GM19455 (cell line): ENCODE measurements around the gene TIMM8B.
"Not testable (repeated sequence)": the region's sequence is repeated elsewhere in the genome, so short reads cannot be mapped to it uniquely, and the experiment has no call there.

Experiments
- ATAC-seq: cut with Tn5 transposase; IDR thresholded peaks from one replicate; pipeline ENCODE4 v1.9.1; 2021; ENCODE audit not compliant: unreplicated experiment

The TIMM8B gene

DNA sequence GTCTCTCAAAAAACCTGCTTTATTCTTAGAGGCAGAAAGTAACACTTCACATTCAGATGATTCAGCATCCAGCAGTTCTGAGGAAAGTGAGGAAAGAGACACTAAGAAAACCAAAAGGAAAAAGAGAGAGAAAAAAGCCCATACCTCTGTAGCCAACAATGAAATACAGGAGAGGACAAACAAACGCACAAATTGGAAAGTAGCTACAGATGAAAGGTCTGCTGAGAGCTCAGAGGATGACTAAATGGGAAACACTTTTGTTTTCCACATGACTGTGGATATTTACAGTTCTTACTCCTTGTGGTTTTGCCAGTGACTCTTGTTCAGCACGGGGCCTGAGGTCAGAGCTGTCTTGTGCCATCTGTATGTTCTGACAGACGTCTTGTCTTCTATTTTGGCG is 3.8 kb downstream of the TIMM8B start:
- no peak for ATAC-seq

DNA sequence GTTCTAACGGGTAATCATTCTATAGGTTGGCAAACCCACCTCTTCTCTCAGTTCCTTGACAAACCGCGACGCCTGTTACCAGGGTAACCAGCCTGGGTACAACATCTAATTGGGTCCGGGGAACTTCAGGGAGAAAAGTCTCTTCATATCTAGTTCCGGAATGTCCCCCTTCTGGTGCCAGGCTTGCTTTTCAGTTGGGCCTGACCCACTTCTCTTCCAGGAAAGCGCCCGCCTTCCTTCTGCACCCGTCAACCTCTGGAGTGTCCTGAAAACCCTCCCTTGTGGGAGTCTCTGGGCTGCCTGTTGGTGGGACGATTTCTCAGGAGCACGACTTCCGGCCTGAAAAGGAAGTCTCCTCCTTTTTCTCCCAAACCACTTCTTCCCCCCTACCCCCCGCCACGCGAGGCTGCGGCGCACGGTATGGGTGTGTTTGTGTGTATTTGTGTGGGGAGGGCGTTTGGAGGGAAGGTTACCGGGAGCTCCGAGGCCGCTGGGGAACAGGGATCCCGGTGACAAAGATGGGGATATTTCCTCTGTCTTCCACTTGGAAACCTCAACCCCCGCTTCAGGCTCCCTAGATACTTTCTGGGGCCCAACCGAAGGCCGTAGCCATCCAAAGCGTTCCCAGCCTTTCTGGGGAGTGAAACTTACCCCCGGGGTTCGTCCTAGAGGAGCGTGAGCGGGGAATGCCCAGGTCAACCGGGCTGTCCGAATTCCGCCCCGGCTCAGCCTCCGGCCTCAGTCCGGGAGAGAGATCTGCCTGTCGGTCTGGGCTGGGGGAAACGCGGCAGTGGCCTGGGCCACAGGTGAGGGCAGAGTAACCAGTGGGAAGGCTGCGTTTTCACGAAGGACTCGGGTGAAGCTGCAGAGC is 12.4 kb downstream of the TIMM8B start, which contains the start of the genes NKAPD1 and PIH1D2:
Gene NKAPD1 (plus strand): TSS at position 359 of the 871 bp plus-strand sequence. CDS start 1,276 bp downstream, outside the sequence.
Gene PIH1D2 (minus strand): TSS at position 77 of the 871 bp plus-strand sequence. CDS start 843 bp downstream, outside the sequence.
- ATAC-seq, result peak; percentile 87

DNA sequence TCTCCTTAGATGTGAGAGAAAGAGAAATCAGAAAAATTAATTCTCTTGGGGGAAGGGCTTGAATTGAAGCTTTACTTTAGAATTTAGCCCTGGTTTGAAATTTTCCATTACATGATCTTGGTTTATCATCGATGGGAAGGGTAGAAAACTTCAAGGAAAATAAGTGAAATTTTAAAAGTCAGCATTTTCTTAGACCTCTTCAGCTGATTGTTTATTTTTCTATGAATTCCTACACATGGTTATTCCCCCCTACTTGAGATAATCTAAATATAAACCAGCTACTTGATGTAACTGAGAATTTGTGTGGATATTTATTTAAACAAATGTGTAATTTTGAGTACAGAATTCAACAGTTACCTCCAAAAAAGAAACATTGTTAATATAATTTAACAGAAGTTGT is 23.6 kb downstream of the TIMM8B start:
- no peak for ATAC-seq

DNA sequence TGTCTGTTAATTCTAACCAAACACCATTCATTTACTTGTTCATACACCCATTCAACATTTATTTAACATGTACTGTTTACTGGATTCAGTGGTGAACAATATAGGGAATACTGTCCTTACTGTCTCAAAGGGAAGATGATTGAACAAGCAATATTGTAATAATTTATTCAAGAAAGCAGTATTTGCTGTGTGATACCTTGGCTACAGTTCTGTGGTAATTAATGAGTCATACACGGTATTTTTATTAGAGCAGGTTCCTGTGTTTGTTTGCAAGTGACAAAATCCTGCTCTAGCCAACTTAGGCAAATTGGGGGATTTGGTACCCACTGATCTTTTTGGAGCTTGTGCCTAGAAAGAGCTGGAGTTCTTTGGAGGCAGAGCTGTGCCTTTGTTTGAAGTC is 28.5 kb downstream of the TIMM8B start:
- no peak for ATAC-seq

DNA sequence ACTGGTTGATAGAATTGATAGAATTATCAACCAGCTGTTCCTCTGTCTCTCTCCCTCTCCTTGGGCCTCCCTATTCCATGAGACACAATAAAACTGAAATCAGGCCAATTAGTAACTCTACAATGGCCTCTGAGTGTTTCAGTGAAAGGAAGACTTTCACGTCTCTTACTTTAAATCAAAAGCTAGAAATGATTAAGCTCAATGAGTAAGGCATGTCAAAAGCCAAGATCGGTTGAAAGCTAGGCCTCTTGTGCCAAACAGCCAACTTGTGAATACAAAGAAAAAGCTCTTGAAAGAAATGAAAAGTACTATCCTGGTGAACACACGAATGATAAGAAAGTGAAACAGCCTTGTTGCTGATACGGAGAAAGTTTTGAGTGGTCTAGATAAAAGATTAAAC is 29.4 kb downstream of the TIMM8B start:
- no peak for ATAC-seq

DNA sequence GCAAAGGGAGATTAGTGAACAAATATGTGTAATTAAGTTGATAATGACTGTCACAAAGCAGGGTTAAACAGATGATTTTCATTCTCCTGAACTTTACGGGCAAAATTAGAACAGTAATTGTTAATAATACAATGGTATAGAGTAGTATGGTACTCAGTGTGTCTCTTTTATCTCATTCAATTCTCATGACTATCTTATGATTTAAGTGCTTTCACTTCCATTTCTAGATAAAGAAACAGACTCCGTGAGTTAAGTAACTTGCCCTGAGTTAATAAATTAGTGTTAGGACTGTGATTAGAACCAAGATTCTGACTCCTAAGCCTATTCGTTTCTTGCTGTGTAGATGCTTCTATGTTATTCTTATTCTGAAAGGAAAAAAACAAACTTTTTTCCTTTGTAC is 34.8 kb downstream of the TIMM8B start:
- ATAC-seq, result no peak

DNA sequence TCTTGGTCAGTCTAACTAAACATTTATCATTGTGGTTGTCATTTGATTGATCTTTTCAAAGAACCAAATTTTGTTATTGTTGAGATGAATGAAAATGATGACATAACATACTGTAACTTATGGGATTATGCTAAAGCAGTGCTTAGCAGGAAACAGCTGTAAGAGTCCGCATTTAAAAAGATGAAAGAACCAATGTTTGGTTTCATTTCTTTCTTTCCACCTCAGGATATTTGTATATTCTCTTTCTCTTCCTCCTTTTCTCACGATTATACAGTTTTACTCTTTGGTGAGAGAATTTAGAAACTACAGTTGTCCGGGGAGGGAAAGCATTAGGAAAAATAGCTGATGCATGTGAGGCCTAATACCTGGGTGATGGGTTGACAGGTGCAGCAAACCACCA is 35.8 kb downstream of the TIMM8B start:
- ATAC-seq, result peak; percentile 90

DNA sequence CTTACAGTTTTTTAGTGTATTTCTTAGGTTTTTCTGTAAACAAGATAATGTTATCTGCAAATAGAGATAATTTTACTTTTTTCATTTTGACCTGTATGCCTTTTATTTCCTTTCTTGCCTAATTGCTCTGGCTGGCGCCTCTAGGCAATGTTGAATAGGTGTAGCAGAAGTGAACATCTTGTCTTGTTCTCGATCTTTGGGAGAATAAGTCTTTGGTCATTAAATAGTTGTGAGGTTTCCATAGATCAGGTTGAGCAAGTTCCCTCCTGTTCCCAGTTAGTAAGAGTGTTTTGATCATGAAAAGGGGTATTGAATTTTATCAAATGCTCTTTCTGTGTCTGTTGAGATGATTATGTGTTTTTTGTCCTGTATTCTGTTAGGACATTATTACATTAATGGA is 36.8 kb downstream of the TIMM8B start:
- no peak for ATAC-seq

DNA sequence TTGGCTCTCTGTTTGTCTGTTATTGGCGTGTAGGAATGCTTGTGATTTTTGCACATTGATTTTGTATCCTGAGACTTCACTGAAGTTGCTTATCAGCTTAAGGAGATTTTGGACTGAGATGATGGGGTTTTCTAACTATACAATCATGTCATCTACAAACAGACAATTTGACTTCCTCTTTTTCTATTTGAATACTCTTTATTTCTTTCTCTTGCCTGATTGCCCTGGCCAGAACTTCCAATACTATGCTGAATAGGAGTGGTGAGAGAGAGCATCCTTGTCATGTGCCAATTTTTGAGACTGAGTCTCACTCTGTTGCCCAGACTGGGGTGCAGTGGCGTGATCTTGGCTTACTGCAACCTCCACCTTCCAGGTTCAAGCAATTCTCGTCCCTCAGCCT is 38.3 kb downstream of the TIMM8B start:
- ATAC-seq, result not testable (repeated sequence)

DNA sequence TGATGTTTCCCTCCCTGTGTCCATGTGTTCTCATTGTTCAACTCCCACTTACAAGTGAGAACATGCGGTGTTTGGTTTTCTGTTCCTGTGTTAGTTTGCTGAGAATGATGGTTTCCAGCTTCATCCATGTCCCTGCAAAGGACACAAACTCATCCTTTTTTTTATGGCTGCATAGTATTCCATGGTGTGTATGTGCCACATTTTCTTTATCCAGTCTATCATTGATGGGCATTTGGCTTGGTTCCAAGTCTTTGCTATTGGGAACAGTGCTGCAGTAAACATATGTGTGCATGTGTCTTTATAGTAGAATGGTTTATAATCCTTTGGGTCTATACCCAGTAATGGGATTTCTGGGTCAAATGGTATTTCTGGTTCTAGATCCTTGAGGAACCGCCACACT is 39.9 kb downstream of the TIMM8B start:
- ATAC-seq, result not testable (repeated sequence)

DNA sequence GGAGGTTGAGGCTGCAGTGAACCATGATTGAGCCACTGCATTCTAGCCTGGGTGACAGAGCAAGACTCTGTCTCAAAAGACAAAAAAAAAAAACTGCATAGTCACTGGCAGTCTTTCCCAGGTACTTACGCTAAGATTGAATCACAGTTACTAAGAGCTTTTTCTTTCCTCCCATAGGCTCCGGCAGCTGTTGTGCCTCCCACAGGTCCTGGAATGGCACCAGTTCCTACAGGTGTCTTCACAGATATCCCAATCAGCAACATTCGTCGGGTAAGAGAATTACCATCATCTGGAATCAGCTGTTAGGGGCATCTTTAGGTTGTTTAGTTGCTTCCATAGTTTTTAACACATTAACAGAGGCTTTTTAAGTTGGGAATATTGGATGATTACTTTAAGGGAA is 41.6 kb downstream of the TIMM8B start:
- no peak for ATAC-seq

DNA sequence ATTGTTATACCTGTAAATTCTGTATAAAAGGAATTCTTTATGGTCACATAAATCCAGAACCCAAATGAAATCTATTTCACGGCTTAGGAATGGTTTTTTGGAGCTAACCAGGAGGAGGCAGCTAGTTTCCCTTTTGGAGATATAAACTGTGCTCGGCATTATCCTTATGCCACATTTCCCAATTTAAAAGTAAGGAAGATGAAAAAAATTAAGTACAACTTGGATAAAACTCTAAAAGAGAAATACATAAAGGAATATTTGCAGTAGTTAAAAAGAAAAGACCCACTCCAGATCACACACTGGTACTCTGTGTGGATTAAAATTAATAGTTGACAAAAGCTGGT is 43.6 kb downstream of the TIMM8B start:
- ATAC-seq, result no peak

DNA sequence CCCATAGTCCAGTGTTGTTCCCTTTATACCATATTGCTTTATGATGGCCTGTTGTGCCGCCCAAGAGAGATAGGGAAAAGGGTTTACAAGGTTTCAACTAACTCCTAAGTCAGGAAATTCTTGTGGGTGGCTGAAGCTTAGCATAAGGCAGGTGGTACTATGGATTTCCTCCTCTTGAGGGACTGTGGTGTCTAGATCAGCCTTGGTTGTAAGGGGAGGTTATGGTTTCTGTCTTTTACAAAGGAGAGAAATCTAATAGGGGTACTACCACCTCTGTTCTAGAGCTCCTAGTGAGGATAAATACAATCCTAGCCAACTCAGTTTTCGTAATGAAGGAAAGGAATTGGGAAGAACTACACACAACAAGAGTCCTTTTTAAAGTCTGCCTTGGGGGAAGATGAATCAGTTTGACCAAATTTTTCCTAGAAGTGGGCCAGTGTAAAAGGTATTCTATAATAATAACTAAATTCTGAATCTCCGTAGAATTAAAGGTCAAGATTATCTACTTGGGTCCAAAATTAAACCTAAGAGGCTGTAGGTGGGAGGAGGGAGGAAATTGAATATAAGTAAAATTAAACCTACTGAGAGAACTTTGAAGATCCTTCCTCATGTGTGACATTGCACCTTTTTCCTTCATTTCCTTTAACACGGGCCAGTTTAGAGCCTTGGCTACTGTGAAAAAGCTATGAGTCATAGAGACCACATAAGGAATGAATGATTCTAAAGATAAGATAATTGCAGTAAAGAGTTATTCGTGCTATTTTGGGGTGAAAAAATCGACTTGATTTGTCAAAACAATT is 44.2 kb downstream of the TIMM8B start:
- ATAC-seq, result no peak

DNA sequence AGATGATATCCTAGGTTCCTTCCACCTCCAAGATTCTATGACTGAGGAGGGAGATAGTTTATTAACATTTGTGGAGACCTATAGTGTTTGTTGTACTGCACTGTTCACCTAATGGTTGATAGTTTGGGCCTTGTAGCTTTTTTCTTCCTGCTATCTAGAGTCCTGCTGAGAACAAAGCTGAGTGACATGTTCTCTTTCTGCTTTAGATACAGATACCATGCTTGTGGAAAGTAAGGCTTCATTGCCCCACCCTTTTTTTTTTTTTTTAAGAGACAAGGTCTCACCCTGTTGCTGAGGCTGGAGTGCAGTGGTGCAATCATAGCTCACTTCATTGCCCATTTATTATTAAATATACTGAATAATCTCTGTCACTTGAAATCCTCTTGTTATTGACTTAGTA is 49.0 kb downstream of the TIMM8B start:
- ATAC-seq, result no peak
